Measurements from ENCODE around the gene ARL2BP.

Gene ARL2BP

DNA sequence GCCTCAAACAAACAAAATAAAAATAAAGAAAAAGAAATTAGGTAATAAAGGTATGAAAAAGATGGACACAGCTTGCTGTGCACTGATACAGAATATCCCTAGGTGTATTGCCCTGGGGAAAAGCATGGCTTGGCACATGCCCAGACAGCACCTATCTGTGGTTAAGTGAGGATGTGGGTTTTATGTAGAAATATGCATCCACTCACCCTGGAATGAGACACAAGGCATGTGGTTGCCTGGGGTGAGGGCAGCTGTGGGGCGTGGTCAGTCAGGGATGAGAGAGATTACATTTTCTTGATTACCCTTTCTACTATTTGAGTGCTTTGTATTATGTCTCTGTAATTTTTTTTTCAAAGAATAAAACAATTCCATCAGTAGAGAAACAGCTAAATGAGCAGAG is 32.5 kb downstream of the ARL2BP start:
- TF ChIP-seq, protein P1, sequence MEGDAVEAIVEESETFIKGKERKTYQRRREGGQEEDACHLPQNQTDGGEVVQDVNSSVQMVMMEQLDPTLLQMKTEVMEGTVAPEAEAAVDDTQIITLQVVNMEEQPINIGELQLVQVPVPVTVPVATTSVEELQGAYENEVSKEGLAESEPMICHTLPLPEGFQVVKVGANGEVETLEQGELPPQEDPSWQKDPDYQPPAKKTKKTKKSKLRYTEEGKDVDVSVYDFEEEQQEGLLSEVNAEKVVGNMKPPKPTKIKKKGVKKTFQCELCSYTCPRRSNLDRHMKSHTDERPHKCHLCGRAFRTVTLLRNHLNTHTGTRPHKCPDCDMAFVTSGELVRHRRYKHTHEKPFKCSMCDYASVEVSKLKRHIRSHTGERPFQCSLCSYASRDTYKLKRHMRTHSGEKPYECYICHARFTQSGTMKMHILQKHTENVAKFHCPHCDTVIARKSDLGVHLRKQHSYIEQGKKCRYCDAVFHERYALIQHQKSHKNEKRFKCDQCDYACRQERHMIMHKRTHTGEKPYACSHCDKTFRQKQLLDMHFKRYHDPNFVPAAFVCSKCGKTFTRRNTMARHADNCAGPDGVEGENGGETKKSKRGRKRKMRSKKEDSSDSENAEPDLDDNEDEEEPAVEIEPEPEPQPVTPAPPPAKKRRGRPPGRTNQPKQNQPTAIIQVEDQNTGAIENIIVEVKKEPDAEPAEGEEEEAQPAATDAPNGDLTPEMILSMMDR (conservative IDR thresholded peaks at IDR 0.05; ENCODE audit: low read depth, low read length), result no peak

DNA sequence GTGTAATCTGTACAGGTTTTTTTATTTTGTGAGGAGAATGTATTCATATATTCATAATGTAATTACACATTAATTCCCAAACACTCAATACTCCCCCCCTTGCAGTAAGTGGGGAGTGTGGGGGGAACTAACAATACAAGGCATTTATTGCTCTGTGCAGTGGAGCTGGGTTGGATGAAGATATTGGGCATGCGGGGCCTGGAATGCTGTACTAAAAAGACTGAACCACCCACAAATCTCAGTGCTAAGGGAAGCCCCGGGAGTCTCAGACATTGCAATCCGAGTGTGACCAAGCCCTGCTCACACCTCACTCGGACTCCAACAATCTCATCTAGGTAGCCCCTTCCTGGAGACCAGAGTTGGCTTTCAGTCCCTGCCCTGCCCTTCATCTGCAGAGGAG is 33.4 kb downstream of the ARL2BP start:
- H3K4me3 ChIP-seq (ENCODE audit: low read length), result no peak overlapping the region
- TF ChIP-seq, protein P1 (conservative IDR thresholded peaks at IDR 0.05; ENCODE audit: low read depth, low read length), result no peak

More for the DNA sequence above, 32.5 kb downstream of the ARL2BP start:
- no peak overlapping the region for H3K4me3 ChIP-seq (ENCODE audit: low read length)
- no peak for DNase-seq (ENCODE audit: low read depth)

DNA sequence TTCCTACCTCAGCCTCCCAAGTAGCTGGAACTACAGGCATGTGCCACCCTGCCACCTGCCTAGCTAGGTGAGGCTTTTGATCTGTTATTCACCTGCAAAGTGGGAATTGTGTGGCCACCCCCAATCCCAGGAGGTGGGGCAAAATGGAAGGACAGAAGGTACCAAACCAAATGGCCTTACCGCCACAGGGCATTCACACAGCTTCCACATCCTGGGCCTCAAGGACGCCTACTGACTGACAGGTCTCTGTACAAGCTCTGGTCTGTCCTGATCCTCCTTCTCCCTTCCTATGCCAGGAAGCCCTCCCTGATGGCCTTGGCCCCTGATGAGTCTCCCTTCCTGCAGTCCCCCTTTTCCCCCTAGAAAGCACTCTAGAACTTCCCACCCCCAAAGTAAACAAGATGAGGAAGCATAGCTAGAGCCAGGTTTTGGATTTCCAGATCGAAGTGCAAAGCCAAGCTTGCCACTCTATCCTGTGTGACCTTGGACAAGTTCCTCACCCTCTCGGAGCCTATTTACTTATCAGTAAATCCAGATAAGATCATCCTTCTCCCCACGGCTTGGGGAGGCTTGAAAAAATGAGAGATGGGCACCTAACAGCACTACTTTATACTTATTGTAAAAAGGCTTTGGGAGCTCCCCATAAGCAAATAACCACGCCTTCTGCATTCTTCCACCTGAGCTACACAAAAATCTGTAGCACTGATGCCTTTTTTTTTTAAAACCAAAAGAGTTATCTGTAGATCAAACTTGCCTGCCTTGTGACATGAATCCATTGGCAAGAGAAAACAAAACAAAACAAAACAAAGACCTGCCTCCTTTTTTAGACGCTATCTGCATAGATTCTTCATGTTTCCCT is 35.0 kb downstream of the ARL2BP start:
- DNase-seq (ENCODE audit: low read depth), result no peak
- TF ChIP-seq, protein P1 (conservative IDR thresholded peaks at IDR 0.05; ENCODE audit: low read depth, low read length), result no peak
- H3K4me3 ChIP-seq (ENCODE audit: low read length), result no peak overlapping the region

More for the DNA sequence above, 33.4 kb downstream of the ARL2BP start:
- DNase-seq (ENCODE audit: low read depth), result no peak

DNA sequence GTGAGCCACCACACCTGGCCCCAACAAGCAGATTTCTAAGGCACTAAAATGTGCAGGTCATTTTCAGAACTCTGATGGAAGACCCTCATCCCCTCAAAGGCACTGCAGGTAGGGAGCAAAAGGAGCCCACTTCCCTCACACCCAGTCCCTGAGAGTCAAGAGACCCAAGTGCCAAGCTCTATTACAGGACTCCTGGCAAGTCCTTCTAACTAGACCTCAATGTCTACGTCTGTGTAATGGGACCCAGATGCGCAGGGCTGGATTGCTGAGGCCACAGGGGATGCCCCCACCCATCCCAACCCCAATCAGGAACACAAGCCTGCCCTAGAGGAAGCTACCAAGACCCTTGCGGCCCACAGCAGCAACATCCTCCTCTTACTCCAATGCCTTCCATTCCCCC is 36.7 kb downstream of the ARL2BP start:
- no peak for DNase-seq (ENCODE audit: low read depth)
- H3K4me3 ChIP-seq (ENCODE audit: low read length), result no peak overlapping the region
- TF ChIP-seq, protein P1 (conservative IDR thresholded peaks at IDR 0.05; ENCODE audit: low read depth, low read length), result no peak

DNA sequence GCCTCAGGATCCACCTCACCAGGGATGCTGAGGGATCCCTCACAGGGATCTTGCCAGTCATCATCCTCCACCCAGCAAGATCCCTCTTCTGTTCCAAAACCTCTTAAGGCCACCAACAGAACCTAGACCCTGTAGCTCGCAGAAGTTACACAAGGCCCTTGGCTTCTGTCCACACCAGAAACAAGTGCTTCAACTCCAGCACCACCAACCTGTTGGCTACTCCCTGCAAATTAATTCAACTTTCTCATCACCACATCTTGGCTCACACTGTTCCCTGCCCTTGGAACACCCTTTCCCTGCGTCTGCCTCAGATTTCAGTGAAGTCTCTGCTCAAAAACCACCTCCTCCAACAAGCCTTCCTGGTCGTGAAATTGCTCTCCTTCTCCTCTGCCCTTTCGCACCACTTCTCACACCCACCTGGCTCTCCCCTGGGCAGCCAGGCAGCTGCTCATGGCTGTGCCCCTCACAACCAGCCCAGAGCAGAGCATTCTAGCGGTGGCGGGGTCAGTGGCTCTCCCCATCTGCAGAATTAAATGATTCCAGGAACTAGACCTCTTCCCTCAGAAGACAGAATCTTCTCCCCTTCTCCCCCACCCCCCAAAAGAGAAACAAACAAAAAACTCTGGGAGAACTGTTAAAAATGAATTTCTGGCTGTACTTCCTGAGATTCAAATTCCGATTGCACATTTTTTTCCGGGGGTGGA is 37.6 kb downstream of the ARL2BP start:
- DNase-seq (ENCODE audit: low read depth), result no peak
- TF ChIP-seq, protein P1 (conservative IDR thresholded peaks at IDR 0.05; ENCODE audit: low read depth, low read length), result no peak
- H3K4me3 ChIP-seq (ENCODE audit: low read length), result no peak overlapping the region

DNA sequence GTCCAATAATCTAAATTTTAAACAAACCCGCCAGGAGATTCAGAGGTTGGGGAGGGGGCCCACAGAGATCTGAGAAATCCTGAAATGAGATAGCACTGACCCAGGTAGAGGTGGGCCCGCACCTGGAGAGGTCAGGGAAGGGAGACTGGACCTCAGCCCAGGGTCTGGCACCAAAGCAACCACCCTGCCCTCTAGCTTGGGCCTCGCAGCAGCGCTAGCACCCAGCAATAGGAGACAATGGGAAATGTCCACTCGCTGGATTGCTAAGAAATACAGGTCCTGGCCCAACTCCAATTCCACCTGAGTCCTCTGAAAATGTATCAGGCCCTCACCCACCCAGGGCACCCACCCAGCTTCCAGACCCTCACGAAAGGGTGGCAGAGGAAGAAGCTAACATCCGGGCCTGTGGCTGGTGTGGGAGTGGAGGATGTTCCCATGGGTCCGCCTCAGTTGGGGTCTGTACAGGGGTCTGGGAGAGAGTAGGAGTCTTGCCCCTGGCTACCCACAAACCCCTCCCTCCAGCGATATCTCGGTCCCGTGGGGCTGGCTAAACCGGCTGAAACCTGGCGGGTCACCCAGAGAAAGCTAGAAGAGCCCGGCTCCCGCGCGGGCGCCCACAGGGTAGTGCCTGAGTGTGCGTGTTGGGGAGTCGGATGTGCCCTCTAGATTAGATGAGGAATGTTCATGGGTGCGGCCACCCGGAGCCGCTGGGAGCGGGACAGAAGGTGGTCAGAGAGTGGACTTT is 38.3 kb downstream of the ARL2BP start:
- H3K4me3 ChIP-seq (ENCODE audit: low read length), result no peak overlapping the region
- TF ChIP-seq, protein P1 (conservative IDR thresholded peaks at IDR 0.05; ENCODE audit: low read depth, low read length), result no peak
- DNase-seq (ENCODE audit: low read depth), result no peak
